C4-2B (cell line): ENCODE data around the gene TSNAXIP1.

Experiments
- CTCF ChIP-seq: fragments of 450-650 bp; conservative IDR thresholded peaks from 2 replicates; pipeline ENCODE4 v1.5.1; 2017; ENCODE audit warnings: mild to moderate bottlenecking
- ZFX ChIP-seq: fragments of 450-650 bp; IDR thresholded peaks from 2 replicates; pipeline ENCODE4 v1.6.1; 2017

- TF ChIP-seq CTCF (no peak), ZFX (no peak)
Measured at GRCh38 chr16:67814567-67814966, 7.9 kb downstream of the TSNAXIP1 start.
